GM18502 (cell line): Measurements from ENCODE around the gene SNX32.
"Not testable (repeated sequence)": the region's sequence is repeated elsewhere in the genome, so short reads cannot be mapped to it uniquely, and the experiment has no call there.

Experiments
- ATAC-seq: cut with Tn5 transposase; IDR thresholded peaks from one replicate; pipeline ENCODE4 v1.9.1; 2021; ENCODE audit warnings: mild to moderate bottlenecking; ENCODE audit not compliant: unreplicated experiment, poor library complexity

The SNX32 gene

GRCh38 chr11:65883058-65883761 lies 49.4 kb downstream of the SNX32 start:
- ATAC-seq = no peak

- ATAC-seq = no peak
These were observed 50.3 kb downstream of the SNX32 start for GRCh38 chr11:65883786-65884715.

DNA sequence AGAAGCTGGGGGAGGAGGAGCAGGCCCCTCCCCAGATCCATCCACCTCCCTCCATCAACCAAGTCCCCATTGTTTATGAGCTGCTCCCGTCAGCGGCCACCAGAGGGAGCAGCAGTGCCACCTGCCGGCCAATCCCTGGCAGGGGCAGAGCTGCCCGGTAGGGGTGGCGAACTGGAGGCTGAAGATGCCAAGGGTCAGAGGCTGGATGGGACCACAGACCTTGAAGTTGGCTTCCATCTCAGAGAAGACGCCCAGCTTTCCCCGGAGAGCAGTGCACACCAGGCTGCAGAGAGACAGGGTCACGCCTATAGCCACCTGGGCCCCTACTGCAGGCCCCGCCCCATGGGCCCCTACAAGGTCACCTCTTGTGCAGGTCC lies 50.9 kb downstream of the SNX32 start:
- ATAC-seq = no peak

DNA sequence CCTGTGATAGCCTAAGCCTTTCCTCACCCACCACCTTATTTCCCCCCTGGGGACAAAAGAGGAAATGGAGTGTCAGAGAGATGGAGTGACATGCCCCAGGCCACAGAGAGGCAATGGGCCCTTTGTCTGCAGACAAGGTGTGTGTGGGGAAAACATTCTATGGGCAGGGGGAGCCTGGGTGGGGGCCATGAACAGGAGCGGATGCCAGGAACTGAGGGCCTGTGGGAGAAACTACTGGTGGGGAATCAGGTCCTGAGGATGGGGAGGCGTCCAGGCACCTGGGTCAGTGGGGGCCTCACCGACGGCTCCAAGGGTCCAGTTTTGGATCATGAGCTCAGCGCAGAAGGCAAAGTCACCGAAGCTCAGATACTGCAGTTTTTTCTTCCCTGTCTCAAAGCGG lies 51.5 kb downstream of the SNX32 start:
- no peak for ATAC-seq

DNA sequence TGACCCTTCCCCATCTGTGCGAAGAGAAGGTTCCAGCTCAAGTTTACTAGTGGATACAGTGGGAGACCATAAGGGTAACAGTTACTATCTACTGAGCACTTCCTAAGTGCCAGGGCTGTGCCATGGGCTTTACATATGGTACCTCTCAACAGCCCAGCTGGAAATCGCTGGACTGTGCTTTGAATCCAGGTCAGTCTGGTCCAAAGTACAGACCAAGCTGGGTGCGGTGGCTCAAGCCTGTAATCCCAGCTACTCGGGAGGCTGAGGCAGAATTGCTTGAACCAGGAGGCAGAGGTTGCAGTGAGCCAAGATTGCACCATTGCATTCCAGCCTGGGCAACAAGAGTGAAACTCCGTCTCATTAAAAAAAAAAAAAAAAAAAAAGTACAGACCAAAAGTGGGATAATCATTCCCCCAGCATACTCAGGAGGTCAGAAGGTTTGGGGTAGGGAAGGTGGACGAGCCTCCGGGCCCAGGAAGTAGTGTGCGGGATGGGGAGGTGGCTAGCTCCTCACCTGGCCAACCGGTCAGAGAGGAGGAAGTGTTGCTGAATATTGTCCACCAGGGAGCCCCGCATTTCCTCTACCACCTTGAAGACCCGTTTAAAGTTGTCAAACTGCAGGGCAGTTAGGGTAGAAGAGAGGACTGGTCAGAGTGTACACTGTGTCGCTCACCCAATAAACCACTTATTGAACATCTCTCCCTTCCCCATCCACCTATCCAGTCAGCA lies 52.2 kb downstream of the SNX32 start:
- no peak for ATAC-seq

DNA sequence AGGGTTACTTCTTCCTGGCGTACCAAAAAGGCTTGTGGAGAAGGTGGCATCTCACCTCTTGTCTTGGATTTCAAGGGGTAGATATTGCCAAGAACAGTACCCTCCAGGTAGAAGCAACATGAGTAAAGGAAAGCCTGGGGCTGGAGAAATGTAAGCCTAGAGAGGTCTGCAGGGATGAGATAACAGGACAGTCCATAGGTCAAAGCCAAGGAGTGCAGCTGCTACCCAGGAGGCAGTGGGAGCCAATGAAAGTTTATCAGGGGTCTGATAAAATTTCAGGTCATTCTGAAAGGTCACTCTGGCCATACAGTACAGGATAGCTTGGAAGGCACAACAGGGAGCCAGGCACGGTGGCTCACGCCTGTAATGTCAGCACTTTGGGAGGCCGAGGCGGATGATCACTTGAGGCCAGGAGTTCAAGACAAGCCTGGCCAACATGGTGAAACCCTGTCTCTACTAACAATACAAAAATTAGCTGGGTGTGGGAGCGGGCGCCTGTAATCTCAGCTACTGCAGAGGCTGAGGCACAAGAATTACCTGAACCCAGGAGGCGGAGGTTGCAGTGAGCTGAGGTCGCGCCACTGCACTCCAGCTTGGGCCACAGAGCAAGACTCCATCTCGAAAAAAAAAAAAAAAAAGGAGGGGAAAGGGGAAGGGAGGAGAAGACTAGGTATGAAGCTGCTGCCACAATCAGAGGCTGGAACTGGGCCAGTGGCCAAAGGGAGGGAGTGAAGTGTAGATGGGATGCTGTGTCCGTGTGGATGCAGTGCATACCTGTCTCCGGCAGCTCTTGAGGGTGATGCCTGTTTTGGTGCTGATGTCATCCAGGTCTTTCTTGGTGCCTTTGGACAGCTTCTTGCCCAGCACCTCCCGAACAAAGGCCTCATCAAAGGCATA lies 53.3 kb downstream of the SNX32 start:
- ATAC-seq = no peak

GRCh38 chr11:65887723-65888162 lies 54.0 kb downstream of the SNX32 start:
- ATAC-seq = peak; percentile 5

- peak; percentile 41 for ATAC-seq
These were observed 54.5 kb downstream of the SNX32 start, which contains the start of gene FIBP for GRCh38 chr11:65888163-65888814. Gene FIBP (minus strand): TSS chr11:65888471. CDS start chr11:65888418, 53 bp downstream.

DNA sequence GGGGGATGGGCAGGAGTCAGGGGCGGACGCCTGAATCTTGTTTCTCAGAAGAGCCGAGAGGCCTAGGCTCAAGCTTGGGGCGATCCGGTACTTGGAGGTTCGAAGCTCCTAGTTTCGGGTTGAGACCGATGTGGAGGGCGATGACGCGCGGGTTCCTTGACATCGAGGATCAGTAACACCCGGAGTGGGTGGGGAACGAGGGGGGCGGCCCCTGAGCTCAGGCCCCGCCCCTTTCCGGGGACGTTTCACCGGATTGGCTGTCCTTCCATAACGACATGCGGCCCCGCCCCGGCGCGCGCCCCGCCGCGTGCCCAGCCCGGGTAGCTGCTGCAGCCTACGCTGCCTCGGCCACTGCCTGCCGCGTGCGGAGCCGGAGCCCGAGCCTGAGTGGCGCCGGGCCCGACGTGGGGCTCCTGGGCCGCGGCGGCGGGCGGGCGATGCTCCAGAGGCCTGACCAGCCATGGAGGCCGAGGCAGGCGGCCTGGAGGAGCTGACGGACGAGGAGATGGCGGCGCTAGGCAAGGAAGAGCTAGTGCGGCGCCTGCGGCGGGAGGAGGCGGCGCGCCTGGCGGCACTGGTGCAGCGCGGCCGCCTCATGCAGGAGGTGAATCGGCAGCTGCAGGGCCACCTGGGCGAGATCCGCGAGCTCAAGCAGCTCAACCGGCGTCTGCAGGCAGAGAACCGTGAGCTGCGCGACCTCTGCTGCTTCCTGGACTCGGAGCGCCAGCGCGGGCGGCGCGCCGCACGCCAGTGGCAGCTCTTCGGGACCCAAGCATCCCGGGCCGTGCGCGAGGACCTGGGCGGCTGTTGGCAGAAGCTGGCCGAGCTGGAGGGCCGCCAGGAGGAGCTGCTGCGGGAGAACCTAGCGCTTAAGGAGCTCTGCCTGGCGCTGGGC lies 56.8 kb downstream of the SNX32 start, which contains the start of gene CCDC85B:
Gene CCDC85B (plus strand): TSS at position 350 of the 895 bp plus-strand sequence. CDS start 111 bp downstream, at position 461.
- ATAC-seq = peak; percentile 56

DNA sequence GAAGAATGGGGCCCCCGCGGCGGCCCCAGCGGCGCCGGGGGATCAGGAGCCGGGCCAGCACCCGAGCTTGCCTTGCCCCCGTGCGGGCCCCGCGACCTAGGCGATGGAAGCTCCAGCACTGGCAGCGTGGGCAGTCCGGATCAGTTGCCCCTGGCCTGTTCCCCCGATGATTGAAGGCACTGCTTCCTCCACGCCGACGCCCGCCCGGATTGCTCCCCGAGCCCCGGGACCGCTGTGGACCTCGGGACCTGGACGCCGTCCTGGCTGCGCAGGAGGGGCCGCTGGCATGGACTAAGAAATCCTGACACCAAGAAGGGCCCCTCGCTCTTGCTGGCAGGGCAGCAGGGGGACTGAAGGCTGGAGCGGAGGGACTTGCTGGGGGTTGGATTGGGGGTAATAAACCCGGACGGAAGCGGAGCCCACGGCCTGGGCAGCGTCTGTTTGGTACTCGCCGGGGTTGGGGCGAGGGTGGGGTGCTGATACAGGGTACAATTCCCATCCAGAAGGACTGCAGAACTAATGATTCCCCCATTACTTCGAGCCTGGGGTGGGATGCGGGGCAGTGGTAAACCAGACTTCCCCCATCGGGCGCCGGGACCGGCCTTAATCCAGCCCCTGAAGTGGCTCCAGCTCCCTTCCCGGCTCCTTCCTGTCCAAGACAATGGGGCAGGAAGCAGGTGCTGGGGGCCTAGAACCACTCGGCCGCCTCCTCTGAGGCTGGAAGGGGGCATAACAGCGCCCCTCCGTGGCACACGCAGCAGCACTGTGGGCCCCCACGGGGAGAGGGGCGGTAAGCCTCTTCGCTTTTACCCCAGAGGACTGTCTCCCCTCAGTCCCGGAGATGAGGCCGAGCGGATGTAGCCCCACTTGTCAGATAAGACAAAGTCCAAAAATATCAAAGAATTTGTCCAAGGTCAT lies 57.7 kb downstream of the SNX32 start:
- ATAC-seq = no peak

DNA sequence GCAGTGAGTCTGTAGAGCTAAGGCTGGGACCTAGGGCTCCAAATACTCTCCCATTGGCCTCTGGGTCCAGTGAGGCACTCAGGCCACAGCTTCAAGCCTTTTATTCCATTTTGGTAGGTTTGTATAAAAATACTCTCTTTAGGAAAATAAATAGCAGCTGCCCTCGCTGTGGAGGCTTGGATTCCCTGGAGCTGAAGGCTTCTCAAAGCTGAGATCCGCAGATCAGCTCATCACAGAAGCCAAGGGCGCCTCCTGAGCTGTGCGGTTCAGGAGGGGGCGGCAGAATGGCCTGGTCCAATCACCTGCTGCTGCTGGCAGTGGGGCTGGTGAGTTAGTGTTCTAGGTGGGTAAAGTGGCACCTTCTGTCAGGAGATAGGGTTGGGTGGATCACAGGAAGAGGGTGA lies 58.4 kb downstream of the SNX32 start:
- not testable (repeated sequence) for ATAC-seq

DNA sequence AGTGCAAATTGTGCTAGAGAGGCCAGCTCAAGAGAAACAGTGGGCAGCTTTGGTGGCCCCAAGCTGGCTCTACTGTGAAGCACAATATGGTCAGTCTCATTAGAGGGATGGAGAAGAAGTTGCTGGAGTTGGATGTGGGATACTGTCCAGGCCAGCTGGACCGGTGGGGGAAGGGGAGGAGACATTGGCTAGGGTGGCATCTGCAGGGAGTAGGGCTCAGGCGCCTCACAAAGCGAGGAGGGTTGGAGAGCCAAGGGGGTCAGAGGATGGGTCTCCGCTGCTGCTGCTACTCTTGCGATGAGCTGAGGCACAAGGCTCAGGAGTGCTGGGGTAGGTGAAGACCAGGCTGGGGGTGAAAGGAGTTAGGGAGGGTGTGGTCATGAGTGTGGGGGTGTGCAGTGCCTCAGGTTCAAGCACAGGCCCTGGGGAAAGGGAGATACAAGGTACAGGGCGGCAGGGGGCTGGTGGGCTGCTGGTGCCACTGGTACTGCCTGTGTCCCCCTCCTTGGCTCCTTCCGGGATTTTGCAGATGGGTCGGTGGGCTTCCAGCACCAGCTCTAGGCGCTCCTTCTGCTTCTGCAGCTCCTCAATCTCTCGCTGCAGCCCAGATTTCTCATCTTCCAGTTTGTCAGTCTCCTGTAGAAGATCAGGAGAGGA lies 59.0 kb downstream of the SNX32 start:
- ATAC-seq = no peak

DNA sequence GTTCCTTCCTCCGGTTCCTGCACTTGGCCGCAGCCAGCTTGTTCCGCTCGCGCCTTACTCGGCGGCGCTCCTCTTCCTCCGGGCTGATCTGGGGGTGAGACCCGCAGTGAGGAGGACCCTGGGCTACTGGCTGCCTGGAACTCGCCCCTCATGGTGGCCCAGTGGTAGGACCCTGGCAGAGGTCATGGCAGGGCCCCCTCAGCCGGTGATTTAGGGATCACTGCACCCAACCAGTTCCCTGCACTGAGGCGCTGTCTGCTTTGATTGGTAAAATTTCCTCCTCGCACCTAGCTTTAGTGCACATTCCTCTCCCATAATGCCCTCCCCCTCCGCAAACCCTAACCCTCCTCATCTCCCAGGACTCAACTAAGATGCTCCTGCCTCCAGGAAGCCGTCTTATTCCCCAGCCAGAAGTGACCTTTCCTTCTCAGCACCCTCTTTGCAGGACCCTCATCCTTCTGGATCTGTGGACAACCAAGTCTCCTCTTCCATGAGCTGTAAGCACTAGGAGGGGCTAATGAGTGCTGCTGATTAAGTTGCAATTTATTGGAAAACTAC lies 60.4 kb downstream of the SNX32 start:
- ATAC-seq = no peak

GRCh38 chr11:65895482-65895981 lies 61.8 kb downstream of the SNX32 start:
- no peak for ATAC-seq

DNA sequence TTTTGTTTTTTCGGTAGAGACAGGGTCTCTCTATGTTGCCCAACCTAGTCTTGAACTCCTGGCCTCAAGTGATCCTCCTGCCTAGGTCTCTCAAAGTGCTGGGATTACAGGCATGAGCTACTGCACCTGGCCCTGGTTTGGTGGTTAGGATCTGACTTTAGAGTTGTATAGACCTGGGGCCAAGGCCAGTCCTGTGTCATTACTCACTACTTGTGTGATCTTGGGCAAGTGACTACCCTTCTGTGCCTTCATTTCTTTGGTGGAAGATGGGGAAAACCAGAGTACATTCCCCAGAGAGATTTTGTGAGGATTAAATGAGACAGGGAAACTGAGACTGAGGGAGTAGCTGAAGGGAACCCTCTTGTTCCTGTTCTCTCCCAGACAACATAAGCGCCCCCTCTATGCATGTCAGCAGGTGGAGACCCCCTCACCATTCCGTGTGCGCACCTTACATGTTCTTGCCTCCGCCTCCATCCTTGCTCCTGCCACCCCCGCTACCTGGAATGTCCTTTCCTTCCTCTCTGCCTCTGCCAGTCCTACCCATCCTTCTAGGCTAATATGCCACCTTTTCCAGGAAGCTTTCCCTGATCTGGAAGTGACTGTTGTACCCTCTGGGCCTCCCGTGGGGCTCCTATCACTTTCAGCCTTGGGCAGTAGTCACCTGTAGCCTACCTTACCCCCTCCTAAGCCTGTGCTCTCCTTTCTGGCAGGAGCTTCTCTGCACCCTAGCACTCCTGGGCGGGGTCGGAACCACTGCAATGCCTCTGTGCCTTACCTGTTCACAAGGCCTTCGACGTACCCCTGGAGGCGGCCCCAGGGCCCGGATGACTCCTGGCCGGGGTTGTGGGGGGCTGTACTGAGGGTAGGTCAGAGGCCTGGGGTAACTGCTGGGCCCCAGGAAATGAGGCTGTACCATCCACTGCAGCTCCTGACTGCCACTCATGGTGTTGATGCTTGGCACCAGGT lies 62.6 kb downstream of the SNX32 start:
- no peak for ATAC-seq
